Liver (tissue), 9 donors: ENCODE measurements around the gene ADGRV1. TPM values are rescaled to one million over a fixed set of nuclear protein-coding genes. Genes with fewer than 3 reads are reported as not detected.

Experiments
- DNase-seq: peaks from one replicate; pipeline ENCODE4 v3.0.0-alpha.2; 2017; ENCODE audit warnings: low spot score
- H3K27ac ChIP-seq, 2 donors: one replicate each; pipeline ENCODE4 v1.7.0; 2013; ENCODE audit warnings: inconsistent platforms in 2 of 2, low read length in 2 of 2, control low read depth in 1 of 2, low read depth in 1 of 2, mild to moderate bottlenecking in 1 of 2
- H3K27me3 ChIP-seq, 4 donors: one replicate each; pipeline versions ENCODE4 v1.6.1 to v1.7.0; 2013; ENCODE audit warnings: low read length in 3 of 4, inconsistent platforms in 1 of 4, mild to moderate bottlenecking in 1 of 4, moderate library complexity in 1 of 4; ENCODE audit not compliant: control insufficient read depth in 4 of 4, insufficient read depth in 4 of 4
- H3K36me3 ChIP-seq, 4 donors: one replicate each; pipeline versions ENCODE4 v1.6.1 to v1.7.0; 2013; ENCODE audit warnings: low read length in 3 of 4, mild to moderate bottlenecking in 3 of 4, low read depth in 1 of 4, moderate library complexity in 1 of 4; ENCODE audit not compliant: control insufficient read depth in 4 of 4, insufficient read depth in 3 of 4
- H3K4me1 ChIP-seq, 4 donors: one replicate each; pipeline versions ENCODE4 v1.6.1 to v1.7.0; 2013; ENCODE audit warnings: low read length in 3 of 4, mild to moderate bottlenecking in 3 of 4, moderate library complexity in 1 of 4; ENCODE audit not compliant: control insufficient read depth in 4 of 4, insufficient read depth in 4 of 4
- H3K4me3 ChIP-seq, 3 donors: one replicate each; pipeline versions ENCODE4 v1.6.1 to v1.7.0; 2013; ENCODE audit warnings: low read length in 3 of 3, control low read depth in 1 of 3, low read depth in 1 of 3, mild to moderate bottlenecking in 1 of 3
- H3K9ac ChIP-seq, 2 donors: one replicate each; pipeline ENCODE4 v1.7.0; 2013; ENCODE audit warnings: low read length in 2 of 2, mild to moderate bottlenecking in 2 of 2, moderate library complexity in 2 of 2, control low read depth in 1 of 2, low read depth in 1 of 2
- H3K9me3 ChIP-seq, 4 donors: one replicate each; pipeline versions ENCODE4 v1.6.1 to v1.7.0; 2013; ENCODE audit warnings: low read length in 3 of 4; ENCODE audit not compliant: control insufficient read depth in 4 of 4
- ATF3 ChIP-seq: IDR thresholded peaks from 2 replicates; pipeline ENCODE4 v1.6.1; 2016; ENCODE audit warnings: antibody characterized with exemption
- CTCF ChIP-seq: fragments of 150-350 bp; IDR thresholded peaks from 2 replicates; pipeline ENCODE4 v1.5.1; 2017; ENCODE audit warnings: improper control_type of control experiment, low read depth, low read length; ENCODE audit not compliant: missing input control
- EGR1 ChIP-seq, 2 donors: IDR thresholded peaks; 2 replicates each; pipeline ENCODE4 v1.6.1; 2016 to 2018; ENCODE audit warnings: antibody characterized with exemption in 2 of 2, low read depth in 2 of 2
- FOXA1 ChIP-seq: IDR thresholded peaks from 2 replicates; pipeline ENCODE4 v1.6.1; 2016; ENCODE audit warnings: antibody characterized with exemption
- FOXA2 ChIP-seq: IDR thresholded peaks from 2 replicates; pipeline ENCODE4 v1.6.1; 2016; ENCODE audit warnings: antibody characterized with exemption
- GABPA ChIP-seq, 2 donors: IDR thresholded peaks in 1 of 2; conservative IDR thresholded peaks in 1 of 2; 2 replicates each; pipeline ENCODE4 v1.6.1; 2016; ENCODE audit warnings: antibody characterized with exemption in 2 of 2, mild to moderate bottlenecking in 1 of 2, moderate library complexity in 1 of 2
- HNF4A ChIP-seq, 2 donors: conservative IDR thresholded peaks; 2 replicates each; pipeline ENCODE4 v1.6.1; 2016; ENCODE audit warnings: antibody characterized with exemption in 2 of 2, mild to moderate bottlenecking in 2 of 2
- HNF4G ChIP-seq: IDR thresholded peaks from 2 replicates; pipeline ENCODE4 v1.6.1; 2016; ENCODE audit warnings: antibody characterized with exemption
- JUND ChIP-seq, 2 donors: IDR thresholded peaks; 2 replicates each; pipeline ENCODE4 v1.6.1; 2016; ENCODE audit warnings: antibody characterized with exemption in 2 of 2
- MAX ChIP-seq: IDR thresholded peaks from 2 replicates; pipeline ENCODE4 v1.6.1; 2016; ENCODE audit warnings: antibody characterized with exemption
- NR2F2 ChIP-seq: IDR thresholded peaks from 2 replicates; pipeline ENCODE4 v1.6.1; 2016; ENCODE audit warnings: antibody characterized with exemption
- RAD21 ChIP-seq, 2 donors: IDR thresholded peaks; 2 replicates each; pipeline ENCODE4 v1.6.1; 2016; ENCODE audit warnings: antibody characterized with exemption in 2 of 2, mild to moderate bottlenecking in 2 of 2
- REST ChIP-seq: IDR thresholded peaks from 2 replicates; pipeline ENCODE4 v1.6.1; 2016; ENCODE audit warnings: antibody characterized with exemption, mild to moderate bottlenecking
- RXRA ChIP-seq, 2 donors: IDR thresholded peaks; 2 replicates each; pipeline ENCODE4 v1.6.1; 2017 to 2018; ENCODE audit warnings: antibody characterized with exemption in 2 of 2, mild to moderate bottlenecking in 1 of 2
- SP1 ChIP-seq: IDR thresholded peaks from 2 replicates; pipeline ENCODE4 v1.6.1; 2018; ENCODE audit warnings: antibody characterized with exemption, mild to moderate bottlenecking
- TAF1 ChIP-seq: conservative IDR thresholded peaks from 2 replicates; pipeline ENCODE4 v1.6.1; 2016; ENCODE audit warnings: antibody characterized with exemption, mild to moderate bottlenecking
- YY1 ChIP-seq: IDR thresholded peaks from 2 replicates; pipeline ENCODE4 v1.6.1; 2016; ENCODE audit warnings: antibody characterized with exemption, mild to moderate bottlenecking
- ZBTB33 ChIP-seq: IDR thresholded peaks from 2 replicates; pipeline ENCODE4 v1.6.1; 2016; ENCODE audit warnings: antibody characterized with exemption
- WGBS: extraction: QIAGEN DNeasy Blood & Tissue Kit; methylation state at CpG from one replicate; pipeline ENCODE4 v1.1.7; 2013; 5-methylcytosine and 5-hydroxymethylcytosine counted together
- polyA plus RNA-seq, 2 donors: library from polyadenylated mRNA; stranded (reverse) in 1 of 2; unstranded in 1 of 2; fragments of 200-250 nt in 1 of 2; fragments of >200 nt in 1 of 2; fragmentation: Nextera tagmentation in 1 of 2; extraction: Ambion mirVana in 1 of 2; gene quantifications; one replicate each; pipeline versions ENCODE4 v1.2.1 to v1.2.3, GENCODE V29; 2013 to 2015
- total RNA-seq, 2 donors: library from RNA; depleted of rRNA; stranded (reverse); fragments of >200 nt; gene quantifications; one replicate each; pipeline ENCODE4 v1.2.3, GENCODE V29; 2014
- donor health status: healthy.
- donor health status: healthy.
- donor health status: healthy.
- donor health status: healthy.
- donor health status: healthy.

Gene ADGRV1
- total and polyA plus RNA-seq, 4 donors, result 5.1 to 15.5 (median 9.6) TPM

- no peak for TF ChIP-seq ATF3
- TF ChIP-seq EGR1 (IDR thresholded peaks at IDR 0.05; ENCODE audit: low read depth in 2 of 2), result no peak
- TF ChIP-seq FOXA1, result no peak
- no peak for TF ChIP-seq MAX
- TF ChIP-seq RAD21 (IDR thresholded peaks at IDR 0.05), result no peak
- no peak for TF ChIP-seq CTCF
- TF ChIP-seq RXRA (IDR thresholded peaks at IDR 0.05), result no peak
- no peak for TF ChIP-seq REST
- TF ChIP-seq HNF4A (conservative IDR thresholded peaks at IDR 0.05), result no peak
- no peak for TF ChIP-seq GABPA (IDR thresholded peaks at IDR 0.05 in 1 of 2, conservative IDR thresholded peaks at IDR 0.05 in 1 of 2)
- TF ChIP-seq JUND (IDR thresholded peaks at IDR 0.05), result no peak
- TF ChIP-seq ZBTB33, result no peak
- TF ChIP-seq NR2F2, result no peak
- TF ChIP-seq SP1, result no peak
- TF ChIP-seq HNF4G, result no peak
- no peak for TF ChIP-seq TAF1
- TF ChIP-seq FOXA2, result no peak
- no peak for TF ChIP-seq YY1
- no peak for DNase-seq
- no peaks in the 10 kb centered on the region for H3K36me3 ChIP-seq
- no peak overlapping the region for H3K27ac ChIP-seq
- no peaks in the 10 kb centered on the region for H3K4me1 ChIP-seq
- no peak overlapping the region for H3K9ac ChIP-seq
- H3K4me3 ChIP-seq, result no peak overlapping the region
- no peaks in the 10 kb centered on the region for H3K27me3 ChIP-seq
- H3K9me3 ChIP-seq, result no peaks in the 10 kb centered on the region
- 98% methylated on average over 3 of the region's 3 CpGs for WGBS
These were observed 426.7 kb downstream of the ADGRV1 start for GRCh38 chr5:90985341-90985740.

GRCh38 chr5:90987726-90988125 is 429.1 kb downstream of the ADGRV1 start:
- H3K9me3 ChIP-seq, result no peaks in the 10 kb centered on the region
- 95% methylated on average over 4 of the region's 4 CpGs for WGBS

More at GRCh38 chr5:90987726-90988125, 429.1 kb downstream of the ADGRV1 start:
- DNase-seq, result no peak
- Histone ChIP-seq H3K36me3 (no peaks in the 10 kb centered on the region), H3K27me3 (no peaks in the 10 kb centered on the region), H3K9ac (no peak overlapping the region), H3K4me1 (no peaks in the 10 kb centered on the region), H3K27ac (no peak overlapping the region), H3K4me3 (no peak overlapping the region)
- no peak for TF ChIP-seq MAX
- no peak for TF ChIP-seq EGR1 (IDR thresholded peaks at IDR 0.05; ENCODE audit: low read depth in 2 of 2)
- TF ChIP-seq RXRA (IDR thresholded peaks at IDR 0.05), result no peak
- no peak for TF ChIP-seq TAF1
- no peak for TF ChIP-seq ZBTB33
- no peak for TF ChIP-seq YY1
- no peak for TF ChIP-seq ATF3
